GM18508 (cell line): Measurements from ENCODE around the gene CYB561.

ENCODE experiments used
- ATAC-seq: cut with Tn5 transposase; IDR thresholded peaks from one replicate; pipeline ENCODE4 v1.9.1; 2021; ENCODE audit warnings: moderate number of reproducible peaks; ENCODE audit not compliant: insufficient read depth, unreplicated experiment

CYB561 gene

DNA sequence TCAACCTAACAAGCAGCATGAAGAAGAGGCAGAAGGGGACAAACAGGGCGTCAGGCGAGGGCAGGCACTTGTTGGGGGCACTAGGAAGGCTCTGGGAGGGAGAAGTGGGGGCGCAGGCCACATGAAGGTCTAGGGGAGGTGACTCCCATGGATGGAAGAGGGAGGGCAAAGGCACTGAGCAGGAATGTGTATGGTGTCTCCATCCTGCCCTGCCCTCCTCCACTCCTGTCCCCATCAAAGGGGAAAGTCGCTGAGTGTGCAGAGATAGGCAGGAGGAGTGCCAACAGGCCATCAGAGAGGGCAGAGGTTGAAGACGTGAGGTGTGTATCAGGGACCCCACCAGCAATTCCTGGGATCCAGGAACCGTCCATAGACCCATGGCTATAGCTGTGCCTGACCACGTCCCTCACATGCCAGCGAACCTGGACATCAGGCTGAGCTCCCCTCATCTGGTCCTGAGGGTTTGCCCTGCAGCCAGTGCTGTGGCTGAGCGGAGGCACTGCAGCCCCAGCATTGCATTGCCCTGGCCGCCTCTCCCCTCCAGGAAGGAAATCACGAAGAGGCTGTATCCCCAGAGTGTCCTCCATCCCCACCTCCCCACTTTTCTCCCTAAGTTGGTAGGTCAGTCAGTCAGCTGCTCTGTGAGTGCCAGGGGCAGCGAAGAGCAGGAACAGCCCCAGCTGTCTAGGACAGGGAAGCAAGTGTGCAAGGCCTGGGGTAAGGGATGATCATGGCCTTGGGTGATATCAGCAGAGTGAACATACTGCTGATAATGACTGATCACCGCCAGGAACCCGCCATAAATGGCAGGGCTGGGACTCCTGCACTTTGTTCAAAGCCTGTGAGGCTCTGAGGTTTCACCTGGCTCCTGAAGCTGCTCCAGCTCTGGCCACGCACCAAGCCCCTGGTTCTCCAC, 6.2 kb upstream of the CYB561 start:
- ATAC-seq: no peak

DNA sequence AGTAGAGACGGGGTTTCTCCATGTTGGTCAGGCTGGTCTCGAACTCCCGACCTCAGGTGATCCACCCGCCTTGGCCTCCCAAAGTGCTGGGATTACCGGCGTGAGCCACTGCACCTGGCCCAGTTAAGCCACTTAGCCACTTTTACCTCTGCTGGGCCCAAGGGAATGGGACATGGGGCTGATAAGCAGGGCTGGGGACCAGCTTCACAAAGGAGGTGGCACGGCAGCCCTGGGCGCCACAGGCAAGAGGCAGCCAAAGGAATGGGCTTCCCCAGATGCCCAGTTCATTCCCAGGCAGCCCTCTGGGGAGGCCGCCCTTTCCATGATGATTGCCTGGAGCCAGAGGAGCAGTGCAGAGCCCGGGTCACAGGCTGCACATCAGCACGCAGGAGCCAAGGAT, 5.0 kb upstream of the CYB561 start:
- ATAC-seq: no peak

DNA sequence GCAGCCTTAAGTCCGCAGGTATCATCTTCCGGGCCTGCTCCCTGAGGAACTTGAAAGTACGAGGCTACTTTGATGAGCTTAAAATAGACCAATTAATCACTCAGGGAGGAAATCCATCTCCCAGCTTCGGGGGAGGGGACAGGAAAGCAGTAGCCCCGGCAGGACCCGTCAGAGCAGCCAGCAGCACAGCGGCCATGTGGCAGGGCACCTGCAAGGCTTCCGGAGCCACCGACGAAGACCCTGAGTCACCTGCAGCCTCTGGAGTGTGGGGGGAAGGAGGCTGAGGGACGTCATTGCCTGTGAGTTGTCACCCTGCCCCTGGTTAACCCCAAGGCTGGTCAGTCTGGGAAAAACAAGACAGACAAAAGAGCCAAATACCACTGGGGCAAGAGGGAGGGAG, 4.4 kb upstream of the CYB561 start:
- ATAC-seq: no peak

DNA sequence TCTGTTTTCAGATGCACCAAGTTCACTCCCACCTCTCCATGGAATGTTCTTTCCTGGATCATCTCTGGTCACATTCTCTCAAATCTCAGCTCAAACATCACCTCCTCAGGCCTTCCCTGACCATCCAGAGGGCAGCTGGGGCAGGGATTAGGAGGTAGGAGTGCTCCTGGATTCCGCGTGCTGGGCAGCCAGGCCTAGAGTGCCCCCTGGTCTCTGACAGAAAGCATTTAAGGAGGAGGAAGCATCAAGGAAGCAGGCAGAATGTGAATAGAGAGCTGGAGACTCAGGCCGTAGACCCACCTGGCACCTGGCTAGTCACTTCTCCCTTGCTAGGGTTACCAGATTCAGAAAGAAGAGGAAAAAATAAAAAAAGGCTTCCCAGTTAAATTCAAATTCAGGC, 2.5 kb upstream of the CYB561 start:
- no peak for ATAC-seq

DNA sequence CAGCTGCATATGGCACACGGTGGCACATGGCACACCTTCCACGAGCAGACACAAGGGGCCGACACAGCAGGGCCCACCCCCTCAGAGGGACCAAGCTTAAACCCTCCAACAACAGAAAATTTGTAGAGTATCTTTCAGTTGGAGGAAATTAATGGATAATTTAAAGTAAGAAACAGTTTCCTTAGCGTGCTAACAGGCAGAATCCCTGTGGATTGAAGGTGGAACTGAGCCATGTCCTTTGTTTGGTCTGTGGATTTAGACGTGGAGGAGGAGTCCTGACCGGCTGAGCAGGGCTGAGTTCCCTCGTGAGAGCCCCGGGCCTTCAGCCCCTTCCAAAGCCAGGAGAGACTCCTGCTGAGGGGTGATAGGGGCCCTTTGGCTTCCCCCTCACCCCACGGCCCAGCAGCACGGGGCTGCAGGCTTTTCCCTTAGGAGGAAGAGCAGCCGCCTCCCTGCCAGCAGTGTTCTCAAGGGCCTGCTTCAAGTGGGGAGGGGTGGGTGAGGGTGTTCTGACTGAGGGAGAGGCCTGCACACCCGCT, 1.4 kb upstream of the CYB561 start:
- ATAC-seq: no peak

DNA sequence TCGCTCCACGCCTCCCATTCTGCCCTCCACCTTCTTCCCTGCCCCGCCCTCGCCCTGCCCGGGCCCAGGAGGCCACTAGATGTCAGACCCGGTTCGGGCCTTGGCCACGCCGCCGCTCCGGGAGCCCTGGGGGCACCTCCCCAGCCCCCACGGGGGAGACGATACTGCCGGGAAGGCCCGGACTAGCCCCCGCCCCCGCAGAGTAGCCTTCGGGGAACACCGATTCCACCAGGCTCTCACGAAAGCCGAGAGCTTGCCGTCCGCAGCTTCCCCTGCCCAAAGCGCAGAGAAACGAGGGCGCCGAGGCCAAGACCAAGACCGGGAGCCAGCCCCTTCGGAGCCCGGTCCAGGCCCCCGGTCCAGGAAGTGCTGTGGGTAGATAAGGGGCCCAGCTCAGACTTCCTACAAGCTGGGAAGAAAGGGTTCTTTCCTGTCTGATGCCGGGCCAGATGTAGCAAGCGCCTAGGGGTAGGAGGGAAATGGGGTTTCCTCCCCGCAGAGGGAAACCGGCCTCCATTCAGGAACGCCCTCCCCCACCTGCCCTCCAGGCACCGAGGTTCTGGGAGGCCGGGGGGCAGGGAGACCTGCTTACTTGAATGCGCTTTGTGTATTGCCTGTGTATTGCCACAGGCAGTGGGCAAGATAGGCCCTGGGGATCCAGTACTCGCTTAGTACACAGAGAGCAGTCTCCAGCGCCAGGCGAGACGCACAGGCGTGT, 806 bp upstream of the CYB561 start:
- no peak for ATAC-seq

DNA sequence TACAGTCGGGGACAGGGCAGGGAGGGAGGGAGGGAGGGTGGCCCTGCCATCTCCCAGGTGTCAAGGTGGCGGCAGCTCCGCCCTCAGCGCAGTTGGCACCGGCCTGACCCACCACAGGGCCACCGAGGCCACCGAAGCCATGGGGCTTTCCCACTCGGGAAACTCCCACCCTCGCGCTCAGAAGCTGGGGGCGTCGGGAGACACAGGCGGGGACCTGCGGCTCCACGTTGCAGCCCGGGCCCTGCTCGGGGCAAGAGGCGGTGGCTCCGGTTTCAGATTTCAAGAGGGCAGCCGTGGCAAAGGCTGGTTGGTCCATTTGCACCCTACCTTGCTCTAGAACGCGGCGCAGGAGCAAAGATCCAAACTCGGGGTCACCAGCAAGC, 544 bp downstream of the CYB561 start:
- no peak for ATAC-seq

DNA sequence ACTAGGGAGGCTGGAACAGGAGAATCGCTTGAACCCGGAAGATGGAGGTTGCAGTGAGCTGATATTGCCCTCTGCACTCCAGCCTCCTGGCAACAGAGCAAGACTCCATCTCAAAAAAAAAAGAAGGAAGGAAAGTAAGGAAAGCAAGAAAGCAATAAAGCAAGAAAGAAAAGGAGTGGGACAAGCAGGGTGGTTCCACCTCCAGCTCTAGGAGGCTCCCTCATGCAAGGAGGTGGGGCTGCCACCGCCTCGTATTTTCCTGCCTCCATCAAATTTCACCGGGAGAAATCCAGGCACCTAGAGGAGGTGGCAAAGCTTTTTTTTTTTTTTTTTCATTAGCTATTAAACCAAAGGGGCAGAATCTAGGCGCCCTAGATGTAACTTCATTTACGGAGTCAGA, 1.0 kb downstream of the CYB561 start:
- no peak for ATAC-seq

DNA sequence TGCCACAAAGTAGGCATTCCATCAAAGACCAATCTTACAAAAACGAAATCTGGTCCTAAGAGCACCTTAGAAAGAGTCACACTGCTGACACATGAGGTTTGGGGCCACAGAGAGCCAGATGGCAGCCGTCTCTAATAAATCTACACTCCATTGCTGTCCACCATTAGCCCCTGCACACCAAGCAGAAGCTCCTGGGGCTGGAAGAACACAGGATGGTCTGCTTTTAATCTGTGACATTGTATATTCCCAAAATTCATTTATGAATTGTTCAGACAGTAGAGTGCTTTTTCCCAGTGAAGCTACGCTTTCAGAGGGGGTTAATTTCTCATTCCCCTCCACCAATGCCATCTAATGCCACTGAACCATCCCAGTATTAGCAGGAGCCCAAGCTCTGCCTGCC, 1.6 kb downstream of the CYB561 start:
- no peak for ATAC-seq

DNA sequence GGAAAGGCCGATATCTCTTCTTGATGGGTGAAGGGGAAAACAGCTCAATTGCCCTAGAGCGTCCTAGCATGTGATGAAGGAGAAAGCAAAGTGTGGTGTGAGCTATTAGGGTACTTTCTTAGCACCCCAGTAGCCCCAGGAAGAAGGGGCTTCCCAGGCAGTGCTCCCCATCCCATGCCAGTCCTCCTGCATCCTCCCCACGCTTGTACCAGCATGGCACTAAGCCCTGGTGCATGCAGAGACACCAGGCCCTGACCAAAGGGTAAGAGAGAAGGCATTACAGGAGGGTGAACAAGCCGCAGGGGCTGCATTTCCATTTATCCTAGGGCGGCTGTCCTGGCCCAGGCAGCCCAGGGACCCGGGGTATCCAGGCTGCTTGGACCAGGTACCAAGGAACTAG, 3.1 kb downstream of the CYB561 start:
- no peak for ATAC-seq

DNA sequence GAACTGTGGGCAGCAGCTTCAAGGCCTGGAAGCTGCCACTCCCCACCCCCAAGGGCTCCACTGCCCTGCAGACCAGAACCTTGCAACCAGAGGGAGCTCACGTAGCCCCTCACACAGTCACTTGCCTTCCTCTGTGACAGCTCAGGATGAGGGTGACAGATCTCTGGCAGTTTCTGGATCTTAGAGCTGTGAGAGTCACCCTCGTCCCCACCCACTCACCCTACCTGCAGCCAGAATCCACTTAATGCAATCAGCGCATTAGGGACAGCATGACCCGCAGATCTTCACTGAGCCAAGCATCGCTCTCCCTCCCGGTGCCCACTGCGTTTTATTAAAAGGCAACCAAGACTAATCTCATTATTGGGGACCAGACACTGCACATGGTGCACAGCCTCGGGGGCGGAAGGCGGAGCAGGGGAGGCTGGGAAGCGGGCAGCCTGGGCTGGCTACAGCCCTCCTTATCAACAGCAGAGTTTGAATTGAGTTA, 3.5 kb downstream of the CYB561 start:
- no peak for ATAC-seq

DNA sequence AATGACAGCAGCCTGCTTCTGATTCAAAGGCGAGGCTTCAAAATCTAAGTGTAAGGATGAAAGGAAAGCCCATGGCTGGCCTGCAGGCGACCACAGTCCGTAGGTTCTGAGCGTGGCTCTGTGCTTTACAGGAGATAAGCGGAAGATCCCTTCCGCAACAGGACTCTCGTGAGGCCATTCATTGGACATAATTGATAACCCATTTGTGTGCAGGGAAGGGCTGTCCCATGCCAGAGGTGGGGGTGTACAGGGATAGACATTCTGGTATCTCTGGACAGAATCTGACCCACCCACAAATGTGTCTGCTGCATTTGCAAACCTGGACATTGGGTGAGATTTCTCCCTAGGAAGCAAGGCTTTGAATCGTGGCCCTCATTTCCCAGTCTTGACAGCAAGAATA, 4.0 kb downstream of the CYB561 start:
- no peak for ATAC-seq

DNA sequence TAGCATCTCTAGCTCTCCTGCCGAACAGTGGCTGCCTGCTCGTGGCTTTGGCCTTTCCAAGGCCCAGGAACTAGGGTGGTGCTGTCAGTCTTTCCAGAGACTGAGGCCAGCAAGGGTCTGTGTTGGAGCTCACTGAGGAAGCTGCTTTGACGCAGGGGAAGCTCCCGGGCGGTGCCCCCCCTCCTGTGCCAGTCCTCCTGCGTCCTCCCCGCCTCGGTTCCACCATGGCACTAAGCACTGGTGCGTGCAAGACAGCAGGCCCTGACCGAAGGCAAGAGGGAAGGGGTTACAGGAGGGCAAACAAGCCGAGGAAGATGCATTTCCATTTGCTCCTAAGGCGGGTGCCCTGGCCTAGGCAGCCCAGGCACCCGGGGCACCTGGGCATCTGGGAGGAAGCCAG, 4.5 kb downstream of the CYB561 start:
- no peak for ATAC-seq

DNA sequence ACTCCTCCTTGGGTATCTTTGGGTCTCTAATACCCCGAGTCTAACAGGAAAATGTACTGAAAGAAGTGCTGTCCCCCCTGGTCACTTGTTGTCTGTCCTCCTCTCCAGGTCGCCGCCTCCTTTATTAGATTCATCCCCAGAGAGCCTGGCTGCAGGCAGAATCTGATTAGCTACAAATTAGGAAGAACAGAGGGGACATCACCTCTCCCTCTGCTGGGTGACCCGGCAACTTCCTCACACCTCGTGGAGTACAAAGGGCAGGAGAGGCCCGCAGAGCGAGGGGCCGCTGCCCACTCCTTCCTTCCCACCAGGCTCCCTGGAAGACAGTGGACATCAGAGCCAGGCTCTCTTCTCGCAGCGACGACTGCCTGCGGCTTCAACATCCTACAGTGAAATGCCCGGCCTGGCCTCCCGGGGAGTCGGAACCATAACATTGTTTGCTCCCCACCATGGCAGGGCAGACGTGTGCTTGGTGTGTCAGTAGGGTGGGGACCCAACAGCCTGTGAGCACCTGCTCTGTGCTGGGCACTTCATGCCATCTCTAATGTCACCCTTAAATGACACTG, 5.3 kb downstream of the CYB561 start:
- no peak for ATAC-seq

DNA sequence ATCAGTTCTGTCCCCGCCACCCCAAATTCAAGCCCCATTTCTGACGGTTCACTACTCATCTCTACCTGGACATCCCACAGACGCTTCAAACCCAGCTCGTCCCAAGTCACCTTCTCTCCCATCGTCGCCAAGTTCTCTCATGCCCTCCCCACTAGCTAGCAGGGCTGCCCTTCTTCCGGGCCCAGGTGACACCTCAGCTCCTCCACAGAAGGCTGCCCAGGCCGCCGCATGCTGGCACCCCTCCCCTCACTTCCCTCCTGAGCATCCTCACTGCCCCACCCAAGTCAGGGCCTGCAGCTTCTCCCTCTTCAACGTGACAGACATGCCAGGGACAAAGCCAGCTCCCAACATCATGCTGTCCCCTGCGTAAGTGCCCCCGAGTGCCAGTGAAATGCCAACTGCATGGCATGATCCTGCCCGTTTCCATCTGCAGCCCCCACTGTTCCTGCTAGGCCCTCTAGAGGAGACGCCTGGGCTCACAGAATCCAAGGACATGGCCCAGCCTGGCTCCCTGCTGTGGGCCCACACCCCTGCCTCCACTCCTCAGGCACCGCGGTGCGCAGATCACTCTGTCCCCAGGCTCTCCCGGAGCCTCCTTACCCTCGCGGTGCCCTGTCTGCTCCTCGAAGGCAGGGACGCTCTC, 5.9 kb downstream of the CYB561 start:
- no peak for ATAC-seq

DNA sequence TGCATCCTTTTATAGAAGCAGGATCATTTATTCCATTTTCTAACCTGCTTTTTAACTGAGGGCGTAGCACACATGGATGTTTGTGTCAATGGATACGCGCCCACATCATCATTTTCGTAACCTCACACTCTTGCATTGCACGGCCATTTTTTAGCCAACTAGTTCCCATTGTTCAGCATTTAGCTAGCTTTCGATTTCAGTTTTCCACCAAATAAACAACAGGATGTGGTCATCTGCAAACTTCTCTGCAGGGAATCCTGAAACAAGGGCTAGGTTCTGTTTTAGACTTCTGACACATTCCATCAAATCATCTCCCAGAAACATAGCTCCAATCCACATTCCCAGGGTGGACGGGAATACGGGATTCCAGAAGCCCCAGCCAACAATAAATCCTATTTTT, 6.4 kb downstream of the CYB561 start:
- ATAC-seq: no peak

DNA sequence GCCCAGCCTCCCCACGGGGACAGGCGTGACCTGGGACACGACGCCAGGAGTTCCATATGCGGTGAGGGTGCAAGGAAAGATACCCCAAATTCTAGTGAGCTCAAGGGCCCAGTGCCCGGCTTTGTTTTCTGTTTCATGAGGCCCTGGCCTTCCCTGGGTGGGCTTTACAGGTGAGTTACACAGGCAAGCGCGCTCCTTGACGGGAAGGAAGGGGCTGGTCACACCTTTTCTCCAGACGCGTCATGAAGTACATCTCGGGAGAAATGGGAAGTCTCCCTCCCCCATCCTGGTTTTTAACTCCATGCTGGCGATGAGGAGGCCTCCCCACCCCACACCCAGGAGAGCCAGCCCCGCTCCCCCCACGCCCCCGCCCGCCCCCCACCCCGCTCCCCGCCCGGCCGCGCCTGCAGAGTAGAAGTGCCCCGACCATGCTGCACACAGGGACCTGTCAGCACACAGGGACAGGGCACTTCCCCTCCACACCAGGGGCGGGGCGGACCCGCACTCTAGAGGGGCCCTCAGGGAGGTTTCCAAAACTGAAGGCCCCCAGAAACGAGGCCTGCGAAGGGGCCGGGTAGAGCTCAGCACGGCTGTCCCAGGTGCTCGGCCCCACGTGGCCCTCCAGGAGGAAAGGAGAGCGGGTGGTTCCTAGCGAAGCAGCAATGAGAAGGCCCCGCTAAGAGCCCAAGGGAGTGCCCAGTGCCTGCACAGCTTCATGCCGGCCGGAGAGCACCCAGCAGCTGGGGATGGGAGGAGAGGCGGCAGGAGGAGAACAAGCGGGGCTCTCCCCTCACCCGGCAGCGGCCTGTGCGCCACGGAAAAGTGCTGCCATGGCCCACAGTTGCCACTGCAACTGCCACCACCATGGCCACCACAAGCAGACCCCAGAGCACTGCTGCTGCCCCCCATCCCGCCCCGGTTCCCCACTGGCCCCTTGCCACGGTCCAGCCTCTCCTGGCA, 7.7 kb downstream of the CYB561 start:
- ATAC-seq: no peak

DNA sequence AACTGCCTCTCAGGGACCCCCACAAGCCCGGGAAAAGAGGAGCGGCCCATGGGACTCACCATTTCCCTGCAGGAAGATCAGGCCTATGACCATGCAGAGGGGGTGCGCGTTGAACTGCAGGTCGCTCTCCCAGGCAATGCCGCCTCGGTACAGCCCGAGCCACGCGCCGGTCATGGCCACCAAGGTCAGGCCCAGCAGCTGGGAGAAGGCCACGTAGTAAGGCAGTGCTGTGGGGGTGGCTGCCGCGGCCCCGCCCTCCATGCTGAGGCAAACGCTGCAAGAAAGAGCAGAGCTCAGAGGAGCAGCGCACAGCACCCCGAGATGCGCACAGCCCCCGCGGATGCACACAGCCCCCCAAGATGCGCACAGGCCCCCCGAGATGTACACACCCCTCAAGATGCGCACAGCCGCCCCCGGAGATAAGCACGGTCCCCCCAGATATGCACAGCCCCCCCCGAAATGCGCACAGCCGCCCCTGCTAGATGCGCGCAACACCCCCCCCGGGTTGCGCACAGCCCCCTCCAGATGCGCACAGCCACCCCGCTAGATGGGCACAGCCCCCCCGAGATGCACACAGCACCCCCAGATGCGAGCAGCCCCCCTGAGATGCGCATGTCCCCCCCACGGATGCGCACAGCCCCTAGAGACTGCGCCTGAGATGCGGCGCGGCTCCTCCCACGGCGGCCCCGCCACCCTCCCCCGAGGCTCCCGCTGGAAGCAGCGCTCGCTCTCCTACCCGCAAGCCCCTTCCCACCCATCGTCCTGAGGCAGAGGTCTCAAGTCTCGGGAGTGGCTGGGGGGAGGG, 8.6 kb downstream of the CYB561 start:
- no peak for ATAC-seq
